ENCODE data around the gene CCL1.

DNA sequence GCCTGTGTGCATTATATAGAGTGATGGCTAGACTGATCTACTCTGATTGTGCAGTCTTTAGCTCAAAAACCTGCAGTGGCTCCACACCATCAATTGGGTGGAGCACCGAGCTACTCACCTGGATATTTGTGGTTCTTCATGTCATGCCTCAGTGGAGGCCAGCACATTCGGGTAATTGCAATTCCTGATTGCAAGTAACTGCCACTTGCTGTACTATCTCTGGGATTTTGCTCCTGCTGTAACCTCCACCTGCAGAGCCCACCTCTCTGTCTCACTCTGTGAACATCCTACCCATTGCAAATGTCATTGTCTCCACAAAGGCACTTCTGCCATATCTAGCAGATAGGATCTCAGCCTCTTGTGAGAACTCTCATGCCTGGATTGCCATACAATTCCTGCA lies 1.7 kb upstream of the CCL1 start:
- TF ChIP-seq, protein P1, sequence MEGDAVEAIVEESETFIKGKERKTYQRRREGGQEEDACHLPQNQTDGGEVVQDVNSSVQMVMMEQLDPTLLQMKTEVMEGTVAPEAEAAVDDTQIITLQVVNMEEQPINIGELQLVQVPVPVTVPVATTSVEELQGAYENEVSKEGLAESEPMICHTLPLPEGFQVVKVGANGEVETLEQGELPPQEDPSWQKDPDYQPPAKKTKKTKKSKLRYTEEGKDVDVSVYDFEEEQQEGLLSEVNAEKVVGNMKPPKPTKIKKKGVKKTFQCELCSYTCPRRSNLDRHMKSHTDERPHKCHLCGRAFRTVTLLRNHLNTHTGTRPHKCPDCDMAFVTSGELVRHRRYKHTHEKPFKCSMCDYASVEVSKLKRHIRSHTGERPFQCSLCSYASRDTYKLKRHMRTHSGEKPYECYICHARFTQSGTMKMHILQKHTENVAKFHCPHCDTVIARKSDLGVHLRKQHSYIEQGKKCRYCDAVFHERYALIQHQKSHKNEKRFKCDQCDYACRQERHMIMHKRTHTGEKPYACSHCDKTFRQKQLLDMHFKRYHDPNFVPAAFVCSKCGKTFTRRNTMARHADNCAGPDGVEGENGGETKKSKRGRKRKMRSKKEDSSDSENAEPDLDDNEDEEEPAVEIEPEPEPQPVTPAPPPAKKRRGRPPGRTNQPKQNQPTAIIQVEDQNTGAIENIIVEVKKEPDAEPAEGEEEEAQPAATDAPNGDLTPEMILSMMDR (tag by site-specific recombination; IDR thresholded peaks at IDR 0.05) = no peak
- TF ChIP-seq ZBTB20 (tag by site-specific recombination; IDR thresholded peaks at IDR 0.05) (no peak), ZNF292 (tag by site-specific recombination; IDR thresholded peaks at IDR 0.05; ENCODE audit: borderline replicate concordance, low read depth) (no peak), MZF1 (tag by site-specific recombination; IDR thresholded peaks at IDR 0.05; ENCODE audit: borderline replicate concordance) (no peak), ZNF768 (tag by site-specific recombination; IDR thresholded peaks at IDR 0.05) (no peak), ZSCAN16 (tag by site-specific recombination; IDR thresholded peaks at IDR 0.05) (no peak), ZNF404 (tag by site-specific recombination; IDR thresholded peaks at IDR 0.05) (no peak), ZBTB26 (tag by site-specific recombination; optimal IDR thresholded peaks at IDR 0.05) (no peak), ZXDB (tag by site-specific recombination; IDR thresholded peaks at IDR 0.05) (no peak), TRIM28 (IDR thresholded peaks at IDR 0.05; ENCODE audit: borderline replicate concordance, low read length) (no peak)

All from HEK293 (cell line).